Measurements from ENCODE around the gene FBXO27. TPM values are rescaled to one million over a fixed set of nuclear protein-coding genes. Genes with fewer than 3 reads are reported as not detected.

The FBXO27 gene
- total and polyA plus RNA-seq, 2 experiments from 2014 or later: 6.2 to 13.7 TPM

DNA sequence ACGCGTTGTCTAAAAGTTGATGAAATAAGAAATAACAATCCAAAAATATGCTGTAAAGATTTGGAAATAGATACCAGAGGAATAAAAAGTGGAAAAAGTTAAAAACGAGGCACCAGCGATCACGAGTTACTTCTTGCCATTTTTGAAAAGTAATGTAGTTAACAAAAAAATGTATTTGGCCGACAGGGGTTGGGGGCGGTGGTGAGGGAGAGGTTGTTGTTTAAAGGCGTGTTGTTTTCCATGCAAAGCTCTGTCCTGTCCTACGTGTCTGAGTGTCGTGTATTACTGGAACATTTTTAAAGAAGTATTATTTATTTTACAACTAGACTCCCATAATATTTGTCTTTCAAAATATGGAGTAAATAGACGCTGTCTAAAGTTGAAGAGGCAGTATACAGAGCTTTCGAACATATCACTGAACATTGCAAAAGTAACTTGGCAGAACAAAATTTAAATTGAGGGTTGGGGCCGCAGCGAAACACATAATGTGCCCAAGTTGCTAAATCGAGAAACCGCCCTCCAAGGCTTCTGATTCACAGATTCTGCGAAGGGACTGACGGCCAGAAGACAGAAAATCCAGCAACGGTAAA is 57.6 kb downstream of the FBXO27 start (continued):
- TF ChIP-seq, protein P1, sequence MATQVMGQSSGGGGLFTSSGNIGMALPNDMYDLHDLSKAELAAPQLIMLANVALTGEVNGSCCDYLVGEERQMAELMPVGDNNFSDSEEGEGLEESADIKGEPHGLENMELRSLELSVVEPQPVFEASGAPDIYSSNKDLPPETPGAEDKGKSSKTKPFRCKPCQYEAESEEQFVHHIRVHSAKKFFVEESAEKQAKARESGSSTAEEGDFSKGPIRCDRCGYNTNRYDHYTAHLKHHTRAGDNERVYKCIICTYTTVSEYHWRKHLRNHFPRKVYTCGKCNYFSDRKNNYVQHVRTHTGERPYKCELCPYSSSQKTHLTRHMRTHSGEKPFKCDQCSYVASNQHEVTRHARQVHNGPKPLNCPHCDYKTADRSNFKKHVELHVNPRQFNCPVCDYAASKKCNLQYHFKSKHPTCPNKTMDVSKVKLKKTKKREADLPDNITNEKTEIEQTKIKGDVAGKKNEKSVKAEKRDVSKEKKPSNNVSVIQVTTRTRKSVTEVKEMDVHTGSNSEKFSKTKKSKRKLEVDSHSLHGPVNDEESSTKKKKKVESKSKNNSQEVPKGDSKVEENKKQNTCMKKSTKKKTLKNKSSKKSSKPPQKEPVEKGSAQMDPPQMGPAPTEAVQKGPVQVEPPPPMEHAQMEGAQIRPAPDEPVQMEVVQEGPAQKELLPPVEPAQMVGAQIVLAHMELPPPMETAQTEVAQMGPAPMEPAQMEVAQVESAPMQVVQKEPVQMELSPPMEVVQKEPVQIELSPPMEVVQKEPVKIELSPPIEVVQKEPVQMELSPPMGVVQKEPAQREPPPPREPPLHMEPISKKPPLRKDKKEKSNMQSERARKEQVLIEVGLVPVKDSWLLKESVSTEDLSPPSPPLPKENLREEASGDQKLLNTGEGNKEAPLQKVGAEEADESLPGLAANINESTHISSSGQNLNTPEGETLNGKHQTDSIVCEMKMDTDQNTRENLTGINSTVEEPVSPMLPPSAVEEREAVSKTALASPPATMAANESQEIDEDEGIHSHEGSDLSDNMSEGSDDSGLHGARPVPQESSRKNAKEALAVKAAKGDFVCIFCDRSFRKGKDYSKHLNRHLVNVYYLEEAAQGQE (IDR thresholded peaks at IDR 0.05; ENCODE audit: unreplicated experiment): no peak
- TF ChIP-seq STAT1 (IDR thresholded peaks at IDR 0.05; ENCODE audit: unreplicated experiment) (no peak), ZNF331 (CRISPR knock-in tag; IDR thresholded peaks at IDR 0.05; ENCODE audit: low read depth) (no peak), ZNF114 (CRISPR knock-in tag; IDR thresholded peaks at IDR 0.05) (no peak), JUNB (IDR thresholded peaks at IDR 0.05; ENCODE audit: unreplicated experiment) (no peak), EZH2 (IDR thresholded peaks at IDR 0.05; ENCODE audit: low read depth, unreplicated experiment) (no peak)
- TF ChIP-seq, protein P2, sequence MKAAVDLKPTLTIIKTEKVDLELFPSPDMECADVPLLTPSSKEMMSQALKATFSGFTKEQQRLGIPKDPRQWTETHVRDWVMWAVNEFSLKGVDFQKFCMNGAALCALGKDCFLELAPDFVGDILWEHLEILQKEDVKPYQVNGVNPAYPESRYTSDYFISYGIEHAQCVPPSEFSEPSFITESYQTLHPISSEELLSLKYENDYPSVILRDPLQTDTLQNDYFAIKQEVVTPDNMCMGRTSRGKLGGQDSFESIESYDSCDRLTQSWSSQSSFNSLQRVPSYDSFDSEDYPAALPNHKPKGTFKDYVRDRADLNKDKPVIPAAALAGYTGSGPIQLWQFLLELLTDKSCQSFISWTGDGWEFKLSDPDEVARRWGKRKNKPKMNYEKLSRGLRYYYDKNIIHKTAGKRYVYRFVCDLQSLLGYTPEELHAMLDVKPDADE (IDR thresholded peaks at IDR 0.05): no peak
- TF ChIP-seq, protein P3, sequence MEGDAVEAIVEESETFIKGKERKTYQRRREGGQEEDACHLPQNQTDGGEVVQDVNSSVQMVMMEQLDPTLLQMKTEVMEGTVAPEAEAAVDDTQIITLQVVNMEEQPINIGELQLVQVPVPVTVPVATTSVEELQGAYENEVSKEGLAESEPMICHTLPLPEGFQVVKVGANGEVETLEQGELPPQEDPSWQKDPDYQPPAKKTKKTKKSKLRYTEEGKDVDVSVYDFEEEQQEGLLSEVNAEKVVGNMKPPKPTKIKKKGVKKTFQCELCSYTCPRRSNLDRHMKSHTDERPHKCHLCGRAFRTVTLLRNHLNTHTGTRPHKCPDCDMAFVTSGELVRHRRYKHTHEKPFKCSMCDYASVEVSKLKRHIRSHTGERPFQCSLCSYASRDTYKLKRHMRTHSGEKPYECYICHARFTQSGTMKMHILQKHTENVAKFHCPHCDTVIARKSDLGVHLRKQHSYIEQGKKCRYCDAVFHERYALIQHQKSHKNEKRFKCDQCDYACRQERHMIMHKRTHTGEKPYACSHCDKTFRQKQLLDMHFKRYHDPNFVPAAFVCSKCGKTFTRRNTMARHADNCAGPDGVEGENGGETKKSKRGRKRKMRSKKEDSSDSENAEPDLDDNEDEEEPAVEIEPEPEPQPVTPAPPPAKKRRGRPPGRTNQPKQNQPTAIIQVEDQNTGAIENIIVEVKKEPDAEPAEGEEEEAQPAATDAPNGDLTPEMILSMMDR (conservative IDR thresholded peaks at IDR 0.05; ENCODE audit: low read depth in 2 of 2): no peak

Other genes starting within 250 kb of the FBXO27 start
- gene LGALS7B, start 243.3 kb downstream of the FBXO27 start, total RNA-seq (2014; rRNA removed; shearing (Covaris generic)): 2.4 TPM in 1 of 2 replicates, not detected in the other
- 6.6 and 8.6 TPM in 2 replicates for gene LGALS7B, start 243.3 kb downstream of the FBXO27 start, polyA plus RNA-seq (2016; fragmentation: Nextera tagmentation; extraction: Ambion mirVana)
- 0.87 TPM in 1 of 2 replicates, not detected in the other for gene LGALS4, start 219.6 kb downstream of the FBXO27 start, total RNA-seq (2014; rRNA removed; shearing (Covaris generic))
- gene LGALS4, start 219.6 kb downstream of the FBXO27 start, polyA plus RNA-seq (2016; fragmentation: Nextera tagmentation; extraction: Ambion mirVana): not detected in 2 replicates
- gene ECH1, start 200.8 kb downstream of the FBXO27 start, total RNA-seq (2014; rRNA removed; shearing (Covaris generic)): 66.2 and 79.9 TPM in 2 replicates
- gene ECH1, start 200.8 kb downstream of the FBXO27 start, polyA plus RNA-seq (2016; fragmentation: Nextera tagmentation; extraction: Ambion mirVana): 186 and 193 TPM in 2 replicates
- gene HNRNPL, start 182.6 kb downstream of the FBXO27 start, total RNA-seq (2014; rRNA removed; shearing (Covaris generic)): 491 and 580 TPM in 2 replicates
- gene HNRNPL, start 182.6 kb downstream of the FBXO27 start, polyA plus RNA-seq (2016; fragmentation: Nextera tagmentation; extraction: Ambion mirVana): 664 and 836 TPM in 2 replicates
- 11.2 and 22.4 TPM in 2 replicates for gene RINL, start 154.3 kb downstream of the FBXO27 start, total RNA-seq (2014; rRNA removed; shearing (Covaris generic))
- 19.4 and 21.4 TPM in 2 replicates for gene RINL, start 154.3 kb downstream of the FBXO27 start, polyA plus RNA-seq (2016; fragmentation: Nextera tagmentation; extraction: Ambion mirVana)
- gene SIRT2, start 132.9 kb downstream of the FBXO27 start, total RNA-seq (2014; rRNA removed; shearing (Covaris generic)): 8.2 and 8.4 TPM in 2 replicates
- gene SIRT2, start 132.9 kb downstream of the FBXO27 start, polyA plus RNA-seq (2016; fragmentation: Nextera tagmentation; extraction: Ambion mirVana): 2.7 and 3.4 TPM in 2 replicates
- 37.0 and 39.6 TPM in 2 replicates for gene NFKBIB, start 132.6 kb downstream of the FBXO27 start, total RNA-seq (2014; rRNA removed; shearing (Covaris generic))
- 37.7 and 39.5 TPM in 2 replicates for gene NFKBIB, start 132.6 kb downstream of the FBXO27 start, polyA plus RNA-seq (2016; fragmentation: Nextera tagmentation; extraction: Ambion mirVana)
- gene CCER2, start 120.4 kb downstream of the FBXO27 start, total RNA-seq (2014; rRNA removed; shearing (Covaris generic)): not detected in 2 replicates
- gene CCER2, start 120.4 kb downstream of the FBXO27 start, polyA plus RNA-seq (2016; fragmentation: Nextera tagmentation; extraction: Ambion mirVana): 0.49 and 0.58 TPM in 2 replicates
- 67.0 and 75.7 TPM in 2 replicates for gene SARS2, start 101.8 kb downstream of the FBXO27 start, total RNA-seq (2014; rRNA removed; shearing (Covaris generic))
- gene SARS2, start 101.8 kb downstream of the FBXO27 start, polyA plus RNA-seq (2016; fragmentation: Nextera tagmentation; extraction: Ambion mirVana): 70.6 and 73.2 TPM in 2 replicates
- gene MRPS12, start 101.6 kb downstream of the FBXO27 start, total RNA-seq (2014; rRNA removed; shearing (Covaris generic)): 65.3 and 86.3 TPM in 2 replicates
- 69.0 and 74.1 TPM in 2 replicates for gene MRPS12, start 101.6 kb downstream of the FBXO27 start, polyA plus RNA-seq (2016; fragmentation: Nextera tagmentation; extraction: Ambion mirVana)
- 27.2 and 29.0 TPM in 2 replicates for gene FBXO17, start 56.8 kb downstream of the FBXO27 start, total RNA-seq (2014; rRNA removed; shearing (Covaris generic))
- 17.2 and 18.6 TPM in 2 replicates for gene FBXO17, start 56.8 kb downstream of the FBXO27 start, polyA plus RNA-seq (2016; fragmentation: Nextera tagmentation; extraction: Ambion mirVana)
- 0.45 and 0.97 TPM in 2 replicates for gene ACP7, start 51.8 kb upstream of the FBXO27 start, total RNA-seq (2014; rRNA removed; shearing (Covaris generic))
- 0.26 and 0.27 TPM in 2 replicates for gene ACP7, start 51.8 kb upstream of the FBXO27 start, polyA plus RNA-seq (2016; fragmentation: Nextera tagmentation; extraction: Ambion mirVana)
- gene PAK4, start 93.2 kb upstream of the FBXO27 start, total RNA-seq (2014; rRNA removed; shearing (Covaris generic)): 31.7 and 35.4 TPM in 2 replicates
- 28.3 and 28.7 TPM in 2 replicates for gene PAK4, start 93.2 kb upstream of the FBXO27 start, polyA plus RNA-seq (2016; fragmentation: Nextera tagmentation; extraction: Ambion mirVana)
- 3.8 and 6.2 TPM in 2 replicates for gene NCCRP1, start 164.4 kb upstream of the FBXO27 start, total RNA-seq (2014; rRNA removed; shearing (Covaris generic))
- 2.8 and 3.6 TPM in 2 replicates for gene NCCRP1, start 164.4 kb upstream of the FBXO27 start, polyA plus RNA-seq (2016; fragmentation: Nextera tagmentation; extraction: Ambion mirVana)
- gene SYCN, start 171.7 kb upstream of the FBXO27 start, total RNA-seq (2014; rRNA removed; shearing (Covaris generic)): not detected in 2 replicates
- not detected in 2 replicates for gene SYCN, start 171.7 kb upstream of the FBXO27 start, polyA plus RNA-seq (2016; fragmentation: Nextera tagmentation; extraction: Ambion mirVana)
- not detected in 2 replicates for gene IFNL3, start 212.5 kb upstream of the FBXO27 start, total RNA-seq (2014; rRNA removed; shearing (Covaris generic))
- not detected in 2 replicates for gene IFNL3, start 212.5 kb upstream of the FBXO27 start, polyA plus RNA-seq (2016; fragmentation: Nextera tagmentation; extraction: Ambion mirVana)
- not detected in 2 replicates for gene IFNL4, start 216.3 kb upstream of the FBXO27 start, total RNA-seq (2014; rRNA removed; shearing (Covaris generic))
- gene IFNL4, start 216.3 kb upstream of the FBXO27 start, polyA plus RNA-seq (2016; fragmentation: Nextera tagmentation; extraction: Ambion mirVana): not detected in 2 replicates
- gene IFNL2, start 235.8 kb upstream of the FBXO27 start, total RNA-seq (2014; rRNA removed; shearing (Covaris generic)): not detected in 2 replicates
- not detected in 2 replicates for gene IFNL2, start 235.8 kb upstream of the FBXO27 start, polyA plus RNA-seq (2016; fragmentation: Nextera tagmentation; extraction: Ambion mirVana)

Measured in GM23338 (cell line).